Pancreas (tissue), 10 donors: ENCODE results near the gene FOXO6. TPM values are rescaled to one million over a fixed set of nuclear protein-coding genes. Genes with fewer than 3 reads are reported as not detected.

Source experiments
- ATAC-seq, 4 donors: fragments of 200-7000 bp; cut with Tn5 transposase; one replicate each; pipeline versions ENCODE4 v1.8.0 to v1.9.1; 2020; ENCODE audit warnings: mild to moderate bottlenecking in 4 of 4, moderate library complexity in 4 of 4
- DNase-seq, 6 donors: peaks; one replicate each; pipeline ENCODE4 v3.0.0-alpha.2; 2020
- FAIRE-seq: peaks from 2 replicates; lab custom pipeline; 2012; peaks lifted over from hg19 to GRCh38; lab: Jason Lieb, UNC
- H3K27ac ChIP-seq, 4 donors: fragments of 200-600 bp; sonication (generic); 1 replicate in 3 of 4; 2 replicates in 1 of 4; pipeline versions ENCODE4 v1.5.0 to v1.8.0; 2020
- H3K27me3 ChIP-seq, 4 donors: fragments of 200-600 bp; one replicate each; pipeline ENCODE4 v1.8.0; 2021
- H3K36me3 ChIP-seq, 3 donors: fragments of 200-600 bp; sonication (generic) in 1 of 3; one replicate each; pipeline versions ENCODE4 v1.5.0 to v1.8.0; 2020 to 2021
- H3K4me1 ChIP-seq, 3 donors: fragments of 200-600 bp; one replicate each; pipeline ENCODE4 v1.8.0; 2021
- H3K4me3 ChIP-seq, 4 donors: fragments of 200-600 bp; sonication (generic) in 2 of 4; one replicate each; pipeline versions ENCODE4 v1.5.0 to v1.8.0; 2020 to 2021
- H3K9me3 ChIP-seq, 4 donors: fragments of 200-600 bp; one replicate each; pipeline ENCODE4 v1.8.0; 2021
- CTCF ChIP-seq, 4 donors: fragments of 200-600 bp; sonication (generic) in 3 of 4; IDR thresholded peaks; one replicate each; pipeline versions ENCODE4 v1.5.0 to v1.8.0; 2021; ENCODE audit warnings: antibody characterized with exemption in 4 of 4
- WGBS, 2 donors: extraction: QIAGEN DNeasy Blood & Tissue Kit; methylation state at CpG; one replicate each; pipeline ENCODE4 v1.1.7; 2013; 5-methylcytosine and 5-hydroxymethylcytosine counted together
- intact Hi-C, 3 donors: fragments of 100-400 bp; cut with DNase I; formaldehyde crosslinking; loops; one replicate each; pipeline versions ENCODE4 v1.11.1 to v1.14.2; 2022
- polyA plus RNA-seq, 2 donors: library from polyadenylated mRNA; stranded (reverse); fragments of 200-250 nt; gene quantifications; one replicate each; pipeline ENCODE4 v1.2.3, GENCODE V29; 2013
- total RNA-seq, 6 donors: library from RNA; stranded (reverse); fragmentation: NEBNext Ultra II Directional in 4 of 6; extraction: Animal tissue kit (Norgen Biotek cat#: 25700) in 4 of 6; gene quantifications; one replicate each; pipeline versions ENCODE4 v1.2.1 to v1.2.4, GENCODE V29; 2021 to 2023
- donor health status: healthy with polysubstance abuse.
- donor health status: DM: no; HTN: no; CAD: no; lungs with moderate emphysema.
- donor health status: DM: no; HTN: no; CAD: no.
- donor health status: control.
- donor health status: control.
- donor health status: Bipolar disorder and iron deficiency.
- donor health status: DM: yes; HTN: yes; CAD: no.
- donor health status: DM: no; HTN: no; CAD: no.
- donor health status: DM: no; HTN: no; CAD: no.
- donor health status: DM: yes; HTN: yes; CAD: no.

FOXO6 gene
- total and polyA plus RNA-seq, 8 donors: 0.79 to 2.0 (median 1.2) TPM

GRCh38 chr1:41423511-41424191 is 62.4 kb downstream of the FOXO6 start:
- Histone ChIP-seq H3K27ac (no peak overlapping the region), H3K9me3 (no peaks in the 10 kb centered on the region), H3K36me3 (no peaks in the 10 kb centered on the region), H3K4me3 (peak overlapping the region in 1 of 4 donors; percentile 35), H3K4me1 (no peaks in the 10 kb centered on the region), H3K27me3 (no peaks in the 10 kb centered on the region)
- peak in 1 of 4 donors; percentile 17 for TF ChIP-seq CTCF (IDR thresholded peaks at IDR 0.05)
- intact Hi-C loops: no loop called here
- no peak for FAIRE-seq
- 37 to 45% methylated on average over 38 of the region's 38 CpGs for WGBS, 2 donors
- DNase-seq: peak in 2 of 6 donors; percentile 34 to 75
- peak; percentile 19 to 53 (median 46) for ATAC-seq

GRCh38 chr1:41424581-41425118 is 63.4 kb downstream of the FOXO6 start:
- DNase-seq (no peak), ATAC-seq (no peak), FAIRE-seq (no peak)
- Histone ChIP-seq H3K4me3 (no peak overlapping the region), H3K4me1 (no peaks in the 10 kb centered on the region), H3K27ac (no peak overlapping the region), H3K36me3 (no peaks in the 10 kb centered on the region), H3K9me3 (no peaks in the 10 kb centered on the region), H3K27me3 (no peaks in the 10 kb centered on the region)
- 79 to 88% methylated on average over 4 of the region's 4 CpGs for WGBS, 2 donors
- TF ChIP-seq CTCF (IDR thresholded peaks at IDR 0.05): no peak
- intact Hi-C loops: no loop called here

- no peaks in the 10 kb centered on the region for H3K36me3 ChIP-seq
- no peak overlapping the region for H3K27ac ChIP-seq
- no peak for FAIRE-seq
- WGBS, 2 donors: 90% methylated on average over 2 of the region's 2 CpGs
- ATAC-seq: no peak
- intact Hi-C loops: no loop called here
- DNase-seq: no peak
- no peaks in the 10 kb centered on the region for H3K4me1 ChIP-seq
- no peaks in the 10 kb centered on the region for H3K9me3 ChIP-seq
- no peak overlapping the region for H3K4me3 ChIP-seq
- H3K27me3 ChIP-seq: no peaks in the 10 kb centered on the region
- TF ChIP-seq CTCF (IDR thresholded peaks at IDR 0.05): no peak
These were observed 64.1 kb downstream of the FOXO6 start for GRCh38 chr1:41425369-41425768.

- intact Hi-C loops: no loop called here
- Histone ChIP-seq H3K36me3 (no peaks in the 10 kb centered on the region), H3K4me3 (no peak overlapping the region), H3K27ac (no peak overlapping the region), H3K4me1 (no peaks in the 10 kb centered on the region), H3K27me3 (no peaks in the 10 kb centered on the region), H3K9me3 (no peaks in the 10 kb centered on the region)
- ATAC-seq: no peak
- DNase-seq: no peak
- FAIRE-seq: no peak
- WGBS, 2 donors: 88 to 90% methylated on average over 11 to 13 of the region's 13 CpGs
- TF ChIP-seq CTCF (IDR thresholded peaks at IDR 0.05): no peak
These were observed 65.1 kb downstream of the FOXO6 start for GRCh38 chr1:41426201-41426890.
